HCT116 (cell line): ENCODE data around the gene PCDHAC2. TPM values are rescaled to one million over a fixed set of nuclear protein-coding genes. Genes with fewer than 3 reads are reported as not detected.

Experiments
- ATAC-seq: fragments of 200-7000 bp; cut with Tn5 transposase; 2 replicates; pipeline ENCODE4 v1.9.1; 2020; ENCODE audit warnings: mild to moderate bottlenecking, moderate library complexity
- BruUV-seq: library from RNA; stranded (reverse); fragments of 400-500 nt; replicated peaks from 2 replicates; lab custom pipeline; 2021; lab: Mats Ljungman, UMichigan
- CTCF ChIA-PET: fragments of 300-600 bp; sonication (Branson Sonifier 250); formaldehyde crosslinking; loops from one replicate; lab custom pipeline; 2021; ENCODE audit warnings: antibody characterized with exemption; lab: Charles Lee
- POLR2A ChIA-PET: fragments of 300-600, 350-600 bp; sonication (Branson Sonifier 250); formaldehyde crosslinking; loops from one replicate; lab custom pipeline; 2021; ENCODE audit warnings: antibody characterized with exemption; lab: Charles Lee
- RAD21 ChIA-PET, 2 experiments: fragments of 300-600 bp; sonication (Branson Sonifier 250); formaldehyde crosslinking; loops; one replicate each; lab custom pipeline; 2023; ENCODE audit warnings: low total read pairs in 2 of 2; ENCODE audit not compliant: uncharacterized antibody in 2 of 2, unreplicated experiment in 2 of 2, low non-redundant PET in 1 of 2; lab: Charles Lee
- DNase-seq: peaks from one replicate; pipeline ENCODE4 v3.0.0-alpha.2; 2010; ENCODE audit warnings: low read depth, low spot score
- H2AFZ ChIP-seq: fragments of 200-600 bp; shearing (Covaris generic), sonication (generic); 2 replicates; pipeline ENCODE4 v1.6.1; 2017; ENCODE audit warnings: low read depth, mixed run types, mixed read lengths, antibody characterized with exemption, low read length; ENCODE audit not compliant: poor library complexity, severe bottlenecking
- H3K27ac ChIP-seq: 2 replicates; pipeline ENCODE4 v1.5.1; 2012; ENCODE audit warnings: low read depth, low read length
- H3K27me3 ChIP-seq: fragments of 200-600 bp; sonication (generic); 2 replicates; pipeline ENCODE4 v1.6.1; 2016; ENCODE audit warnings: mixed run types, low read length, mixed read lengths; ENCODE audit not compliant: insufficient read depth
- H3K36me3 ChIP-seq, 2 experiments: fragments of 200-500 bp in 1 of 2; fragments of 200-600 bp in 1 of 2; sonication (Bioruptor generic) in 1 of 2; sonication (generic) in 1 of 2; 2 replicates each; pipeline versions ENCODE4 v1.5.1 to v1.6.1; 2014 to 2016; ENCODE audit warnings: low read length in 2 of 2, inconsistent platforms in 1 of 2, mixed read lengths in 1 of 2, mixed run types in 1 of 2; ENCODE audit not compliant: insufficient read depth in 2 of 2, control insufficient read depth in 1 of 2
- H3K4me1 ChIP-seq, 2 experiments: fragments of 200-600 bp in 1 of 2; sonication (generic) in 1 of 2; 2 replicates each; pipeline versions ENCODE4 v1.5.1 to v1.6.1; 2012 to 2017; ENCODE audit warnings: low read length in 2 of 2, inconsistent platforms in 1 of 2, mild to moderate bottlenecking in 1 of 2, mixed read lengths in 1 of 2, mixed run types in 1 of 2, moderate library complexity in 1 of 2; ENCODE audit not compliant: insufficient read depth in 2 of 2, control insufficient read depth in 1 of 2
- H3K4me2 ChIP-seq: fragments of 200-600 bp; sonication (generic); 2 replicates; pipeline ENCODE4 v1.6.1; 2017; ENCODE audit warnings: mixed run types, low read length, mixed read lengths
- H3K4me3 ChIP-seq, 2 experiments: fragments of 200-600 bp in 1 of 2; sonication (generic) in 1 of 2; replicated peaks in 1 of 2; 2 replicates each; pipeline ENCODE4 v1.5.1; 2011 to 2016; ENCODE audit warnings: low read length in 2 of 2, control low read depth in 1 of 2, low read depth in 1 of 2, mild to moderate bottlenecking in 1 of 2, mixed read lengths in 1 of 2, mixed run types in 1 of 2
- H3K79me2 ChIP-seq: fragments of 200-600 bp; sonication (generic); 2 replicates; pipeline ENCODE4 v1.6.1; 2017; ENCODE audit warnings: mild to moderate bottlenecking, mixed run types, low read length, moderate library complexity, mixed read lengths; ENCODE audit not compliant: insufficient read depth
- H3K9ac ChIP-seq: fragments of 200-600 bp; sonication (generic); 2 replicates; pipeline ENCODE4 v1.6.1; 2016; ENCODE audit warnings: low read length, mixed read lengths
- H3K9me2 ChIP-seq: fragments of 200-600 bp; sonication (generic), shearing (Covaris generic); 2 replicates; pipeline ENCODE4 v1.6.1; 2017; ENCODE audit warnings: mixed run types, mild to moderate bottlenecking, moderate library complexity; ENCODE audit not compliant: insufficient read depth
- H3K9me3 ChIP-seq, 2 experiments: fragments of 200-500 bp in 1 of 2; fragments of 200-600 bp in 1 of 2; sonication (Bioruptor generic) in 1 of 2; sonication (generic) in 1 of 2; 2 replicates each; pipeline ENCODE4 v1.6.1; 2014 to 2017; ENCODE audit warnings: low read length in 2 of 2, mixed read lengths in 2 of 2, inconsistent platforms in 1 of 2, low read depth in 1 of 2, mild to moderate bottlenecking in 1 of 2, mixed run types in 1 of 2, moderate library complexity in 1 of 2; ENCODE audit not compliant: control insufficient read depth in 1 of 2, insufficient read depth in 1 of 2
- H4K20me1 ChIP-seq: fragments of 200-600 bp; sonication (generic), shearing (Covaris generic); 2 replicates; pipeline ENCODE4 v1.6.1; 2017; ENCODE audit warnings: mixed run types, mild to moderate bottlenecking, moderate library complexity; ENCODE audit not compliant: insufficient read depth
- EGR1 ChIP-seq: IDR thresholded peaks from 2 replicates; pipeline ENCODE4 v1.6.1; 2012; ENCODE audit warnings: low read depth
- FOSL1 ChIP-seq: IDR thresholded peaks from 2 replicates; pipeline ENCODE4 v1.6.1; 2012; ENCODE audit warnings: low read depth
- POLR2A ChIP-seq: IDR thresholded peaks from 2 replicates; pipeline ENCODE4 v1.7.0; 2011; ENCODE audit warnings: borderline replicate concordance; ENCODE audit not compliant: insufficient read depth, insufficient read length; ENCODE audit errors: extremely low read depth
- RAD21 ChIP-seq: IDR thresholded peaks from 2 replicates; pipeline ENCODE4 v1.6.1; 2012; ENCODE audit warnings: low read depth, mild to moderate bottlenecking
- REST ChIP-seq: IDR thresholded peaks from 2 replicates; pipeline ENCODE4 v1.6.1; 2012; ENCODE audit warnings: low read depth
- SRF ChIP-seq: IDR thresholded peaks from 2 replicates; pipeline ENCODE4 v1.6.1; 2012; ENCODE audit warnings: low read depth
- YY1 ChIP-seq: IDR thresholded peaks from 2 replicates; pipeline ENCODE4 v1.6.1; 2011; ENCODE audit warnings: low read length, low read depth, moderate library complexity, mild to moderate bottlenecking; ENCODE audit not compliant: insufficient replicate concordance; ENCODE audit errors: extremely low read depth
- ZFX ChIP-seq: fragments of 450-650 bp; IDR thresholded peaks from 2 replicates; pipeline ENCODE4 v1.6.1; 2017
- intact Hi-C: fragments of 100-400 bp; cut with micrococcal nuclease; formaldehyde crosslinking; loops from 2 replicates; pipeline ENCODE4 v1.10.0; 2022
- total RNA-seq: library from RNA; stranded (reverse); gene quantifications from one replicate; pipeline ENCODE4 v1.2.1, GENCODE V29; 2021; ENCODE audit not compliant: unreplicated experiment

The PCDHAC2 gene
- total RNA-seq, 1 experiment from 2014 or later, result 3.2 TPM

- H4K20me1 ChIP-seq, result no peaks in the 10 kb centered on the region
- H3K4me1 ChIP-seq, result peaks cover 0 to under 1% of the 10 kb centered on the region in 2 experiments; a peak in 2 of 4 replicates
- no peaks in the 10 kb centered on the region for H3K36me3 ChIP-seq
- no peak overlapping the region for H3K27ac ChIP-seq
- H3K79me2 ChIP-seq, result no peaks in the 10 kb centered on the region
- H2AFZ ChIP-seq, result no peak overlapping the region
- H3K27me3 ChIP-seq, result no peaks in the 10 kb centered on the region
- no peak overlapping the region for H3K4me2 ChIP-seq
- no peaks in the 10 kb centered on the region for H3K9me2 ChIP-seq
- ChIA-PET RAD21 (no interaction called here), CTCF (no interaction called here), POLR2A (no interaction called here)
- intact Hi-C loops, result no loop called here
- no peak for DNase-seq
- H3K9me3 ChIP-seq, result no peaks in the 10 kb centered on the region
- ATAC-seq, result no peak
- H3K9ac ChIP-seq, result no peak overlapping the region
- no peak overlapping the region for H3K4me3 ChIP-seq
- TF ChIP-seq REST (no peak), EGR1 (no peak), YY1 (no peak), FOSL1 (no peak), RAD21 (no peak), SRF (no peak), POLR2A (no peak), ZFX (no peak)
- BruUV-seq, result no TSS peak
Observed at GRCh38 chr5:141010047-141010793, 43.9 kb downstream of the PCDHAC2 start.
